ENCODE measurements around the gene TM9SF4. TPM values are rescaled to one million over a fixed set of nuclear protein-coding genes. Genes with fewer than 3 reads are reported as not detected.
"Not testable (repeated sequence)": the region's sequence is repeated elsewhere in the genome, so short reads cannot be mapped to it uniquely, and the experiment has no call there.

TM9SF4 gene
- total and polyA plus RNA-seq, 2 donors = 23.2 to 36.3 TPM

DNA sequence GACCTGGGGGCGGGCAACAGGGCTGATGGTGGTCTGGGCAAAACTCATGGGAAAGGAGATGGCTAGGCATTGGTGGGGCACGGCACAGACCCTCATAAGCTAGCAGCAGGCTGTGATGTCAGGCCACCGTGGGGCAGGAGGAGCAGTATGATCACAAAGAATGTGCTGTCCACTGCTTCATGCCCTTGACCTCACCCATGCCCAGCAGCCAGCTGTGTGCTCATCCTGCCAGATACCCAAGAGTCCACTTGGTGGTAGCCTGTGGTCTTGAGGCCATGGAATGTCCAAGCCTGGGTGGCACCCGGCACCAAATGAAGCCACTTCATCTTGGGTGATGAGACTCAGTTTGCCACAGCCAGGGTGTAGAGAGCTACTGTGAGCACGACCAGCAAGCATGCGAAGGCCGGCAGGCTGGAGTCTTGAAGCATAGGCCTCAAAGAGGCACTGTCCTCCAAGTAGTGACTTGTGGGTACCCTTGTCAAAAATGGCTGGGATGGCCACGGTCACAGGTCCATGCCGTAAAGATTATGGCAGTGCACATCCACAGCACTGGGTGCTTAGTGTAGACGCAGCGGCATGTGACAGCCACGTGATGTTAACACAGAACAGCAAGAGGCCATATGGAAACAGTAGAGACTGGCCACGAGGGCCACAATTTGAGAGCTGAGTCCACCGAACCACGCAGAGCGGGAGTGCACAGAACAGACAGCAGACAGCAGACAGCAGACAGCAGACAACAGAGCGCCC, 79.0 kb downstream of the TM9SF4 start:
- H3K4me3 ChIP-seq (ENCODE audit: low read depth, low read length) = no peak overlapping the region
- H3K27ac ChIP-seq (ENCODE audit: low read depth) = no peak overlapping the region
- peaks cover 3% of the 10 kb centered on the region for H3K4me1 ChIP-seq (ENCODE audit: insufficient read depth)
- WGBS = 95% methylated on average over 17 of the region's 17 CpGs
- H3K36me3 ChIP-seq (ENCODE audit: insufficient read depth) = no peaks in the 10 kb centered on the region
- no peak for DNase-seq (ENCODE audit: extremely low spot score)

DNA sequence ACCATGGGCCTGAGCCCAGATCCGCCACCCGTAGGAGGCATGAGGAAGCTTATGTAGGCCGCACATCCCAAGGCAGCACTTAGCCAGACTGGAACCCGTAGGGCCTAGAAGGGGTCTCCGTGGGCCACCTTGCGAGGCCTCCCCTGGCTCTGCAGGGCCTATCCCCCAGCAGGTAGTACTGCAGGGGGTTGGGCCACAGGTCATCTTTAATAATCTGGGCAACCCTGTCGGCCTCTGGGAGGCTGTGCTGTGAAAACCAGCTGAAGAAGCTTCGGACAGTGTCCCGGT, 79.6 kb downstream of the TM9SF4 start:
- peak overlapping the region; percentile 84 for H3K4me3 ChIP-seq (ENCODE audit: low read depth, low read length)
- WGBS = 89% methylated on average over 9 of the region's 9 CpGs
- no peak overlapping the region for H3K27ac ChIP-seq (ENCODE audit: low read depth)
- DNase-seq (ENCODE audit: extremely low spot score) = no peak
- H3K36me3 ChIP-seq (ENCODE audit: insufficient read depth) = no peaks in the 10 kb centered on the region
- peaks cover 3% of the 10 kb centered on the region for H3K4me1 ChIP-seq (ENCODE audit: insufficient read depth)

GRCh38 chr20:32189691-32190615, 80.4 kb downstream of the TM9SF4 start:
- H3K36me3 ChIP-seq (ENCODE audit: insufficient read depth) = no peaks in the 10 kb centered on the region
- no peak for DNase-seq (ENCODE audit: extremely low spot score)
- H3K4me3 ChIP-seq (ENCODE audit: low read depth, low read length) = peak overlapping the region; percentile 84
- peak overlapping the region; percentile 74 for H3K27ac ChIP-seq (ENCODE audit: low read depth)
- 5% methylated on average over 88 of the region's 88 CpGs for WGBS
- H3K4me1 ChIP-seq (ENCODE audit: insufficient read depth) = peaks cover 3% of the 10 kb centered on the region

DNA sequence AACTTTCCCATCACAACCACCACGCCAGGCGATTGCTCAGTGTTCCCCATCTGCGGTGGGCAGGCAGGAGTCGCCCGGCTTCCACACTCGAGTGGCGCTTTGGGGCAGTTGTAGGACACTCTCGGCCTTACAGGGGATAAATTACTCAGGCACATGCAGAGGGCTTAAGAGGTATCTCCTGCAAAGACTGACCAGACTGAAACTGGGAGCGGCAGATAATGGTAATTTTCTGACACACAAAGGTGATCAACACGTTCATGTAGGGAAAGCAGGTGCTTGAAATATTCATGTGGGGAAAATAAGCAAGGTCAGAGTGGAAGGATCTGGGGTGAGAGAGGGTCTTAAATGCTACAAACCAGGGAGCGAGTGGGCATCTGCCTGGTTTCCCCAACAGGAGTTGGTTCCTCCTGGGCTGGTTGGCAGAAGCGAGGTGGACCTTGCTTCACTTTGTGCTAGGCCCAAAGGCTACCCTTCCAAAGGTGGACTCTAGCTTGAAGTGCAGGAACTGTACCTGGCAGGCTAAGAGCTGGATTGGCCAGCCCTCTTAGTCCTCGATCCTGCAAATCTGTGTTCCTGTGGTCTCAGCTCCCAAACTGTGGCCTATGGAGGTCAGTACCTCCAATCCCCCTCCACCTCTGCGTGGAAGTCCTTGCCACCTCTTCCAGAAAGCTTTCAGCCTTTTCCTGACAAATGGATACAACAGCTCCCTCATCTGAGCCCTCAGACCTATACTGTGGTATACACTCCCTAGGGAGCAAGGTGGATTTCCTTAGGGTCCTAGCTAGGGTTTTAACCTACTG, 81.3 kb downstream of the TM9SF4 start:
- Histone ChIP-seq H3K27ac (ENCODE audit: low read depth) (peak overlapping the region; percentile 74), H3K4me1 (ENCODE audit: insufficient read depth) (peaks cover 3% of the 10 kb centered on the region), H3K36me3 (ENCODE audit: insufficient read depth) (peaks cover 3% of the 10 kb centered on the region), H3K4me3 (ENCODE audit: low read depth, low read length) (peak overlapping the region; percentile 84)
- WGBS = 32% methylated on average over 14 of the region's 14 CpGs
- no peak for DNase-seq (ENCODE audit: extremely low spot score)

DNA sequence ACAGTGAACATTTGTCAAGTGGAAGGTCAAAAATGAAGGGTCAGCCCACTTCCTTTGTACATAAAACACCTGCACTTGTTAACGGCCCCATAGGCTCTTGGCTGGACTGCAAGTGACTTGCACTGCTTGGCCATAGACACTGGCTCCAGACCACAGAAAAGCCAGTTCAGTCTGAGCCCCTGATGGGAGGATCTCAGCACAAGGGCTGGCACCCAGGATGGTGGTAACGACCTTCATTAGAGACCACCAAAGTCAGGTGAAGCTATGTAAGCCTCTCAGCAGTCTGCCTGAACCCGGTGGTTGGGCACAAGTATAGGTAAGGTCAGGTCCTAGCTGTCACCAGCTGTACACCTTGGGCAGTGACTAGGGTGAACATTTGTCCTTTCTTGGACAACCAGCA, 81.9 kb downstream of the TM9SF4 start:
- Histone ChIP-seq H3K27ac (ENCODE audit: low read depth) (no peak overlapping the region), H3K4me3 (ENCODE audit: low read depth, low read length) (no peak overlapping the region), H3K4me1 (ENCODE audit: insufficient read depth) (peaks cover 3% of the 10 kb centered on the region), H3K36me3 (ENCODE audit: insufficient read depth) (peaks cover 5% of the 10 kb centered on the region)
- DNase-seq (ENCODE audit: extremely low spot score) = no peak
- WGBS = 71% methylated on average over 3 of the region's 3 CpGs

DNA sequence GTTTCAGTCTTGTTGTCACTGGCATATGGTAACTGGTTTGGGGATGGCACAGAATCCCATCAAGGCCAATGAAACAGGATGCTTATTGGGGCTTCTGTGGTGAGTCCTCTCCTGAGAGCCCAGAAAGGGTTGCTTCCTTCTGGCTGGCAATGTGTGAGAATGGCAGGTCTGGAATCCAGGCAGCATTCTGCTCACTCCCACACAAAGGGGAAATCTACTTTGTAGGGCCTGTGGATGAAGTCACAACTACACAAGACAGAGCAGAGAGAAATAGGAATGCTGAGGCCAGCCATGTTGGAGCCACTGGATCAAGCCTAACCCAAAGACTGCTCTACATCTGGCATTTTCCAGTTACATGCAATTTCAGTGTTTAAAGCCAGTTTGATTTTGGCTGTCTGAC, 82.4 kb downstream of the TM9SF4 start:
- Histone ChIP-seq H3K27ac (ENCODE audit: low read depth) (no peak overlapping the region), H3K4me3 (ENCODE audit: low read depth, low read length) (no peak overlapping the region), H3K4me1 (ENCODE audit: insufficient read depth) (peaks cover 3% of the 10 kb centered on the region), H3K36me3 (ENCODE audit: insufficient read depth) (peaks cover 5% of the 10 kb centered on the region)
- no peak for DNase-seq (ENCODE audit: extremely low spot score)

GRCh38 chr20:32192698-32193097, 83.2 kb downstream of the TM9SF4 start:
- H3K4me1 ChIP-seq (ENCODE audit: insufficient read depth) = peaks cover 3% of the 10 kb centered on the region
- H3K36me3 ChIP-seq (ENCODE audit: insufficient read depth) = peaks cover 7% of the 10 kb centered on the region
- H3K4me3 ChIP-seq (ENCODE audit: low read depth, low read length) = no peak overlapping the region
- no peak for DNase-seq (ENCODE audit: extremely low spot score)
- WGBS = 72% methylated on average over 3 of the region's 3 CpGs
- no peak overlapping the region for H3K27ac ChIP-seq (ENCODE audit: low read depth)

DNA sequence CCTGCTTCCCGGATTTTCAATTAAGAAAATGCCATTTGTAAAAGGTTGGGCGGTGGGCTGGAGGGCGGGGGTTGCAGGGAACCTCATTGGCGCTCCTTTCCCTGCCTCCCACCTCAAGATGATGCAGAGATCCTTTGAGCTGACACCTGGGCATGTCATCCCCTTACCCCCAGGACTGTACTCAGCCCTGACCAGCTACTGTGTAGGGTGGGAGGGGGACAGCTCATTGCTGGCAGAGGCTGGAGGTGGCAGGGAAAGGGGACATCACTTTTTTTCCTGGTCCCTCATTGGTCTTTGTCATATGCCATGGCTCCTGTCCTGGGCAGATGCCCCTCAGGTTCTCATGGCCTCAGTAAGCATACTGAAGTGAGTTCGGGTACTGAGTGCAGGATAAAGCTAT, 83.8 kb downstream of the TM9SF4 start:
- WGBS = 94% methylated on average over 5 of the region's 5 CpGs
- not testable (repeated sequence) for H3K4me1 ChIP-seq (ENCODE audit: insufficient read depth); H3K36me3 ChIP-seq (ENCODE audit: insufficient read depth); H3K27ac ChIP-seq (ENCODE audit: low read depth); H3K4me3 ChIP-seq (ENCODE audit: low read depth, low read length); DNase-seq (ENCODE audit: extremely low spot score)

- 77% methylated on average over 6 of the region's 6 CpGs for WGBS
- Histone ChIP-seq H3K4me3 (ENCODE audit: low read depth, low read length) (no peak overlapping the region), H3K36me3 (ENCODE audit: insufficient read depth) (peaks cover 7% of the 10 kb centered on the region), H3K27ac (ENCODE audit: low read depth) (no peak overlapping the region), H3K4me1 (ENCODE audit: insufficient read depth) (peaks cover 2% of the 10 kb centered on the region)
- no peak for DNase-seq (ENCODE audit: extremely low spot score)
Measured at GRCh38 chr20:32193996-32194395, 84.5 kb downstream of the TM9SF4 start.

- peaks cover 7% of the 10 kb centered on the region for H3K36me3 ChIP-seq (ENCODE audit: insufficient read depth)
- no peak for DNase-seq (ENCODE audit: extremely low spot score)
- H3K27ac ChIP-seq (ENCODE audit: low read depth) = no peak overlapping the region
- no peaks in the 10 kb centered on the region for H3K4me1 ChIP-seq (ENCODE audit: insufficient read depth)
- H3K4me3 ChIP-seq (ENCODE audit: low read depth, low read length) = no peak overlapping the region
- WGBS = 71% methylated on average over 7 of the region's 7 CpGs
Measured at GRCh38 chr20:32195581-32195980, 86.1 kb downstream of the TM9SF4 start.

GRCh38 chr20:32196613-32197012, 87.1 kb downstream of the TM9SF4 start:
- H3K4me3 ChIP-seq (ENCODE audit: low read depth, low read length); H3K36me3 ChIP-seq (ENCODE audit: insufficient read depth); H3K4me1 ChIP-seq (ENCODE audit: insufficient read depth); H3K27ac ChIP-seq (ENCODE audit: low read depth); DNase-seq (ENCODE audit: extremely low spot score): not testable (repeated sequence)
- WGBS = 97% methylated on average over 11 of the region's 11 CpGs

DNA sequence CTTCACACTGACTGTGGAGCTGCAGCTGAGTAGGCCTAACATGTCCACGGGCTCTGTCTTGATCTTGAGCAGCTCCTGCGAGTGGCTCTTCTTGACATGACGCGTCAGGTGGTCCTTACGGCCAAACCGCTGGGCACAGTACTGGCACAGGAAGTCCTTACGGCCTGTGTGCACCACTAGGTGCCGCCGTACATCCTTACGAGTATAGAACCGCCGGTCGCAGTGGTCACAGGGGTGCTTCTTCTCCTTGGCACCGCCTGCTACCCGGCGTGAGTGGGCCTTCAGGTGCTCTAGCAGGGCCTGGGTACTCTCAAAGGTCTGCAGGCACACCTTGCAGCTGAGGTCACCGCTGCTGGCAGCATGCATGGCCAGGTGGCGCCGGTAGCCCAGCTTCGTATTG, 87.6 kb downstream of the TM9SF4 start:
- not testable (repeated sequence) for H3K4me1 ChIP-seq (ENCODE audit: insufficient read depth)
- WGBS = 90% methylated on average over 20 of the region's 20 CpGs

GRCh38 chr20:32199006-32199405, 89.5 kb downstream of the TM9SF4 start:
- 85% methylated on average over 4 of the region's 4 CpGs for WGBS
- Histone ChIP-seq H3K27ac (ENCODE audit: low read depth) (no peak overlapping the region), H3K4me3 (ENCODE audit: low read depth, low read length) (no peak overlapping the region), H3K36me3 (ENCODE audit: insufficient read depth) (peaks cover 9% of the 10 kb centered on the region), H3K4me1 (ENCODE audit: insufficient read depth) (no peaks in the 10 kb centered on the region)
- DNase-seq (ENCODE audit: extremely low spot score) = no peak

More for the DNA sequence above, 87.6 kb downstream of the TM9SF4 start:
- not testable (repeated sequence) for H3K36me3 ChIP-seq (ENCODE audit: insufficient read depth); H3K4me3 ChIP-seq (ENCODE audit: low read depth, low read length); DNase-seq (ENCODE audit: extremely low spot score); H3K27ac ChIP-seq (ENCODE audit: low read depth)

Data from urinary bladder (tissue), 4 donors.